ENCODE results near the gene EEF1AKMT2. TPM values are rescaled to one million over a fixed set of nuclear protein-coding genes. Genes with fewer than 3 reads are reported as not detected.
A peak's percentile ranks its signal among the peaks of the same experiment; 100 is the strongest.

The EEF1AKMT2 gene
- polyA plus RNA-seq, 1 donor = 21.1 TPM

- H3K4me1 ChIP-seq (ENCODE audit: control insufficient read depth, insufficient read depth, low read length) = peaks cover 61% of the 10 kb centered on the region
- H3K4me3 ChIP-seq (ENCODE audit: low read length) = no peak overlapping the region
- H3K9me3 ChIP-seq (ENCODE audit: control insufficient read depth, low read depth, low read length) = no peaks in the 10 kb centered on the region
- DNase-seq = no peak
- no peak overlapping the region for H3K27ac ChIP-seq (ENCODE audit: low read length)
- peaks cover 11% of the 10 kb centered on the region for H3K36me3 ChIP-seq (ENCODE audit: control insufficient read depth, insufficient read depth, low read length)
- WGBS (ENCODE audit: insufficient coverage, low lambda C conversion rate) = no CpG with 5 or more reads among the region's 7 CpGs
- no peaks in the 10 kb centered on the region for H3K27me3 ChIP-seq (ENCODE audit: control insufficient read depth, insufficient read depth, low read length)
These were observed 80.5 kb downstream of the EEF1AKMT2 start for GRCh38 chr10:124711145-124711544.

- H3K4me1 ChIP-seq (ENCODE audit: control insufficient read depth, insufficient read depth, low read length) = peaks cover 61% of the 10 kb centered on the region
- no peaks in the 10 kb centered on the region for H3K27me3 ChIP-seq (ENCODE audit: control insufficient read depth, insufficient read depth, low read length)
- H3K4me3 ChIP-seq (ENCODE audit: low read length) = no peak overlapping the region
- H3K36me3 ChIP-seq (ENCODE audit: control insufficient read depth, insufficient read depth, low read length) = peaks cover 16% of the 10 kb centered on the region
- peak overlapping the region; percentile 85 for H3K27ac ChIP-seq (ENCODE audit: low read length)
- 100% methylated on average over 1 of the region's 14 CpGs for WGBS (ENCODE audit: insufficient coverage, low lambda C conversion rate)
- DNase-seq = no peak
- no peaks in the 10 kb centered on the region for H3K9me3 ChIP-seq (ENCODE audit: control insufficient read depth, low read depth, low read length)
These were observed 81.3 kb downstream of the EEF1AKMT2 start for GRCh38 chr10:124710266-124710881.

GRCh38 chr10:124709861-124710260, 81.8 kb downstream of the EEF1AKMT2 start:
- H3K4me1 ChIP-seq (ENCODE audit: control insufficient read depth, insufficient read depth, low read length) = peaks cover 58% of the 10 kb centered on the region
- 92% methylated on average over 2 of the region's 10 CpGs for WGBS (ENCODE audit: insufficient coverage, low lambda C conversion rate)
- no peak overlapping the region for H3K4me3 ChIP-seq (ENCODE audit: low read length)
- H3K36me3 ChIP-seq (ENCODE audit: control insufficient read depth, insufficient read depth, low read length) = peaks cover 21% of the 10 kb centered on the region
- H3K27ac ChIP-seq (ENCODE audit: low read length) = peak overlapping the region; percentile 85
- DNase-seq = no peak
- no peaks in the 10 kb centered on the region for H3K27me3 ChIP-seq (ENCODE audit: control insufficient read depth, insufficient read depth, low read length)
- no peaks in the 10 kb centered on the region for H3K9me3 ChIP-seq (ENCODE audit: control insufficient read depth, low read depth, low read length)

GRCh38 chr10:124708922-124709520, 82.7 kb downstream of the EEF1AKMT2 start:
- H3K4me1 ChIP-seq (ENCODE audit: control insufficient read depth, insufficient read depth, low read length) = peaks cover 56% of the 10 kb centered on the region
- peak in 1 of 2 donors; percentile 57 for DNase-seq

DNA sequence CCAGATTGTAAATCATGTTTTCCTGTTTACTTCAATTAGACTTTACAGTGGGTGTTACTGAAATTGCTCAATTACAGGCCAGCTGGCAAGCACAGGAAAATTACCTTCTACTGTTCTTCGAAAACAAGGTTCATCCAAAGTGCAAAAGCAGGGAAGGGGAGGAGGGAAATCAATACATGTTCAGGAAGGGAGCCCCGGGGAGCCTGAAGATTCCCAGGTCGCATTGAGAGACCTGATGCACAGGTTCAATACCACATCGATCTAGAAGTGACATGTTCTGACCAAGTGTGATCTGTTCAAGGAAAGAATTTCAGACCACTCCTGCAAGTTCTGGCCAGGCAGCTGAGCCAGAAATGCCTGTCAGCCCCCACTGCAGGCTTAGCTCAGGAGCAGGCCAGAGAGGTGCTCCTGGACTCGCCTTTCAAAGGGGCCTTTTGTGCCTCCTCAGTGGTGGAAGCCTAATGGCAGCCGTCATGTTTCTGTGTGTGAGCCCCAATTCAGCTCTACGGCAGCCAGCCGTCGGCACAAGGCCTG, 83.4 kb downstream of the EEF1AKMT2 start:
- Histone ChIP-seq H3K27ac (ENCODE audit: low read length) (peak overlapping the region; percentile 85), H3K27me3 (ENCODE audit: control insufficient read depth, insufficient read depth, low read length) (no peaks in the 10 kb centered on the region), H3K4me1 (ENCODE audit: control insufficient read depth, insufficient read depth, low read length) (peaks cover 54% of the 10 kb centered on the region), H3K9me3 (ENCODE audit: control insufficient read depth, low read depth, low read length) (no peaks in the 10 kb centered on the region), H3K36me3 (ENCODE audit: control insufficient read depth, insufficient read depth, low read length) (peaks cover 36% of the 10 kb centered on the region), H3K4me3 (ENCODE audit: low read length) (no peak overlapping the region)
- peak; percentile 56 to 77 for DNase-seq
- WGBS (ENCODE audit: insufficient coverage, low lambda C conversion rate) = no CpG with 5 or more reads among the region's 9 CpGs

More at GRCh38 chr10:124708922-124709520, 82.7 kb downstream of the EEF1AKMT2 start:
- peak overlapping the region; percentile 85 for H3K27ac ChIP-seq (ENCODE audit: low read length)
- no CpG with 5 or more reads among the region's 11 CpGs for WGBS (ENCODE audit: insufficient coverage, low lambda C conversion rate)
- H3K4me3 ChIP-seq (ENCODE audit: low read length) = no peak overlapping the region
- no peaks in the 10 kb centered on the region for H3K27me3 ChIP-seq (ENCODE audit: control insufficient read depth, insufficient read depth, low read length)
- H3K36me3 ChIP-seq (ENCODE audit: control insufficient read depth, insufficient read depth, low read length) = peaks cover 30% of the 10 kb centered on the region
- H3K9me3 ChIP-seq (ENCODE audit: control insufficient read depth, low read depth, low read length) = no peaks in the 10 kb centered on the region

Other genes starting within 250 kb of the EEF1AKMT2 start
- gene FAM53B, start 47.5 kb downstream of the EEF1AKMT2 start, polyA plus RNA-seq = 21.3 TPM
- gene ABRAXAS2, start 9.9 kb upstream of the EEF1AKMT2 start, polyA plus RNA-seq = 17.4 TPM
- 17.4 TPM for gene ZRANB1, start 150.2 kb upstream of the EEF1AKMT2 start, polyA plus RNA-seq